ENCODE data around the gene RASSF3.

Gene RASSF3

DNA sequence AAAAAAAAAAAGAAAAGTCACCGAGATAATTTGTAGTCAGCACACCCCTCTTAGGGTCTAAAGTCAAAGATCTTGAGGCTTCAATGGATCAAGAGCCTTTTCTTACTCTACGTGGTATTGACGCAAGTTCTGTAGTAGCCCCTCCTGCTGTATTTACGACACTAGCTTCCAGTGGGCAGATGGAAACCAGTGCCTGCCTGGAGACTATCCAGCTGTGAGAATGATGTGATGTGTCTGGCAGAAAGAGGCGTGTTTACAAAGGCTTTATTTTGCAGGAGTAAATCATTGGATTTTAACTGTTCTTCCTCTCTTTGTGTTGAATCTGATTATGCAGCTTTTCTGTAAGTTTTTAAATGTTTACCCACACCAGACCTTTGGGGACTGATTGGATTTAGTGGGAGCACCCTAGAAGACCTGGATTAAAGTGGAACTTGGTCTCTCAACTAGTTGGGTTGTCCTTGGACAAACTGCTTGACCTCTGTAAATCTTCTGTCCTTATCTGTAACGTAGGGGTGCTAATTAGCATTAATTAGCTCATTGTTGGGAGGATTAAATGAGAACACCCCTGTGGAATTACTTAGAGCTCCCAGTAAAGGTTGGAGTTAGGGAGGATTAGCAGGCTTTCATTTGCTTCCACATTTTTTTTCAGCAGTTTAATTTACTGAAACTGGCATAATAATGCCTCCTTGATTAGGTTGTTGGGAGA, 72.4 kb downstream of the RASSF3 start:
- Histone ChIP-seq H3K4me1 (ENCODE audit: insufficient read depth, low read length, severe bottlenecking) (peaks cover 15% of the 10 kb centered on the region), H3K36me3 (ENCODE audit: insufficient read depth, low read length) (peaks cover 26% of the 10 kb centered on the region), H3K27me3 (ENCODE audit: insufficient read depth, low read length) (no peaks in the 10 kb centered on the region), H3K9me2 (ENCODE audit: low read depth, low read length) (no peaks in the 10 kb centered on the region), H2AFZ (ENCODE audit: low read length) (no peak overlapping the region), H3K4me2 (ENCODE audit: low read length) (no peak overlapping the region), H3K79me2 (ENCODE audit: insufficient read depth, low read length) (no peaks in the 10 kb centered on the region), H4K20me1 (ENCODE audit: insufficient read depth, low read length) (no peaks in the 10 kb centered on the region), H3K9ac (ENCODE audit: low read length) (no peak overlapping the region), H3K27ac (ENCODE audit: low read depth, low read length, poor library complexity, severe bottlenecking) (no peak overlapping the region), H3F3A (ENCODE audit: insufficient read depth, low read length) (no peaks in the 10 kb centered on the region), H3K9me3 (ENCODE audit: low read length) (no peaks in the 10 kb centered on the region), H3K4me3 (ENCODE audit: low read depth, low read length, poor library complexity, severe bottlenecking) (no peak overlapping the region)
- TF ChIP-seq, protein P1, sequence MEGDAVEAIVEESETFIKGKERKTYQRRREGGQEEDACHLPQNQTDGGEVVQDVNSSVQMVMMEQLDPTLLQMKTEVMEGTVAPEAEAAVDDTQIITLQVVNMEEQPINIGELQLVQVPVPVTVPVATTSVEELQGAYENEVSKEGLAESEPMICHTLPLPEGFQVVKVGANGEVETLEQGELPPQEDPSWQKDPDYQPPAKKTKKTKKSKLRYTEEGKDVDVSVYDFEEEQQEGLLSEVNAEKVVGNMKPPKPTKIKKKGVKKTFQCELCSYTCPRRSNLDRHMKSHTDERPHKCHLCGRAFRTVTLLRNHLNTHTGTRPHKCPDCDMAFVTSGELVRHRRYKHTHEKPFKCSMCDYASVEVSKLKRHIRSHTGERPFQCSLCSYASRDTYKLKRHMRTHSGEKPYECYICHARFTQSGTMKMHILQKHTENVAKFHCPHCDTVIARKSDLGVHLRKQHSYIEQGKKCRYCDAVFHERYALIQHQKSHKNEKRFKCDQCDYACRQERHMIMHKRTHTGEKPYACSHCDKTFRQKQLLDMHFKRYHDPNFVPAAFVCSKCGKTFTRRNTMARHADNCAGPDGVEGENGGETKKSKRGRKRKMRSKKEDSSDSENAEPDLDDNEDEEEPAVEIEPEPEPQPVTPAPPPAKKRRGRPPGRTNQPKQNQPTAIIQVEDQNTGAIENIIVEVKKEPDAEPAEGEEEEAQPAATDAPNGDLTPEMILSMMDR (IDR thresholded peaks at IDR 0.05; ENCODE audit: low read length): no peak
- no peak for TF ChIP-seq EZH2 (IDR thresholded peaks at IDR 0.05; ENCODE audit: borderline replicate concordance, low read length)

DNA sequence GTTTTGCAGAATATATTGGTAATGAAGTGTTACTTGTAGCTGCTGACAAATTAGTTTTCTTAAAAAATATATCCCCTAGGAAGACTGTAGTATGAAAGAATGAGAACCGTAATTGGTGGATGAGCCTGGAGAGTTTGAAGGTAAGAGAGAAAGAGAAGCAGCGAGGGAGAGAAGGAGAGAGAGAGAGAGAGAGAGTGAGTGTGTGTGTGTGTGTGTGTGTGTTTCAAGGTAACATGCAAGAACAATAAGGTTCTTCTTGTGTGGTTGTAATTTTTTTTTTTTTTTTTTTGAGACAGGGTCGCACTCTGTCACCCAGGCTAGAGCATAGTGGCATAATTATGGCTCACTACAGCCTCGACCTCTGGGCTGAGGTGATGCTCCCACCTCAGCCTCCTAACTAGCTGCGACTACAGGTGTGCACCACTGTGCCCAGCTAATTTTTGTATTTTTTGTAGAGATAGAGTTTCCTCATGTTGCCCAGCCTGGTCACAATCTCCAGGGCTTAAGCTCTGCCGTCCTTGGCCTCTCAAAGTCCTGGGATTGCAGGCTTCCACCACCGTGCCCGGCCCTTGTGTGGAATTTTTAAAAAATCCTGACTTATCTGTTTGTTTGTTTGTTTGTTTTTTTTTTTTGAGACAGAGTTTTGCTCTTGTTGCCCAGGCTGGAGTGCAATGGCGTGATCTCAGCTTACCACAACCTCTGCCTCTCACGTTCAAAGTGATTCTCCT, 73.7 kb downstream of the RASSF3 start:
- Histone ChIP-seq H3F3A (ENCODE audit: insufficient read depth, low read length) (no peaks in the 10 kb centered on the region), H3K9ac (ENCODE audit: low read length) (no peak overlapping the region), H3K27ac (ENCODE audit: low read depth, low read length, poor library complexity, severe bottlenecking) (no peak overlapping the region), H3K79me2 (ENCODE audit: insufficient read depth, low read length) (no peaks in the 10 kb centered on the region), H3K36me3 (ENCODE audit: insufficient read depth, low read length) (peaks cover 36% of the 10 kb centered on the region), H3K4me2 (ENCODE audit: low read length) (no peak overlapping the region), H3K4me3 (ENCODE audit: low read depth, low read length, poor library complexity, severe bottlenecking) (no peak overlapping the region), H2AFZ (ENCODE audit: low read length) (no peak overlapping the region), H3K4me1 (ENCODE audit: insufficient read depth, low read length, severe bottlenecking) (peaks cover 15% of the 10 kb centered on the region), H4K20me1 (ENCODE audit: insufficient read depth, low read length) (no peaks in the 10 kb centered on the region), H3K9me2 (ENCODE audit: low read depth, low read length) (no peaks in the 10 kb centered on the region), H3K9me3 (ENCODE audit: low read length) (no peaks in the 10 kb centered on the region), H3K27me3 (ENCODE audit: insufficient read depth, low read length) (no peaks in the 10 kb centered on the region)
- TF ChIP-seq EZH2 (IDR thresholded peaks at IDR 0.05; ENCODE audit: borderline replicate concordance, low read length): no peak
- TF ChIP-seq, protein P1 (IDR thresholded peaks at IDR 0.05; ENCODE audit: low read length): no peak

DNA sequence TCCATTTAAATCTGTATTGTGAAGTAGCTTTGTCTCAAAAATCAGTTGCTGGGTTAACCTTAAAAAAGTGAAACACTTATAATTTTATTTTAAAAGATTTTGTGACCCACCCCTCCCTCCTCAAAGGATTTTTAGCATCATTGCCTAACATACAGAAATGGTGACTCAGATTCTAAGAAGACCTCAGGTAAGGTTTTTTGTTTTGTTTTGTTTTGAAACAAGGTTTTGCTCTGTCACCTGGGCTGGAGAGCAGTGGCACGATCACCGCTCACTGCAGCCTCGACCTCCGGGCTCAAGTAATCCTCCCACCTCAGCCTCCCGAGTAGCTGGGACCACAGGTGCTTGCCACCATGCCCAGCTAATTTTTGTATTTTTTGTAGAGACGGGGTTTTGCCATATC, 74.8 kb downstream of the RASSF3 start:
- no peaks in the 10 kb centered on the region for H3K9me2 ChIP-seq (ENCODE audit: low read depth, low read length)

More for the DNA sequence above, 74.8 kb downstream of the RASSF3 start:
- Histone ChIP-seq H3F3A (ENCODE audit: insufficient read depth, low read length) (no peaks in the 10 kb centered on the region), H2AFZ (ENCODE audit: low read length) (no peak overlapping the region), H3K4me1 (ENCODE audit: insufficient read depth, low read length, severe bottlenecking) (peaks cover 4% of the 10 kb centered on the region), H3K9me3 (ENCODE audit: low read length) (no peaks in the 10 kb centered on the region), H4K20me1 (ENCODE audit: insufficient read depth, low read length) (no peaks in the 10 kb centered on the region), H3K4me2 (ENCODE audit: low read length) (no peak overlapping the region), H3K27ac (ENCODE audit: low read depth, low read length, poor library complexity, severe bottlenecking) (no peak overlapping the region), H3K9ac (ENCODE audit: low read length) (no peak overlapping the region), H3K79me2 (ENCODE audit: insufficient read depth, low read length) (no peaks in the 10 kb centered on the region), H3K36me3 (ENCODE audit: insufficient read depth, low read length) (peaks cover 40% of the 10 kb centered on the region), H3K27me3 (ENCODE audit: insufficient read depth, low read length) (no peaks in the 10 kb centered on the region), H3K4me3 (ENCODE audit: low read depth, low read length, poor library complexity, severe bottlenecking) (no peak overlapping the region)
- TF ChIP-seq EZH2 (IDR thresholded peaks at IDR 0.05; ENCODE audit: borderline replicate concordance, low read length): no peak
- TF ChIP-seq, protein P1 (IDR thresholded peaks at IDR 0.05; ENCODE audit: low read length): no peak
